Prostate gland (tissue), 2 donors: ENCODE measurements around the gene CEP295NL. TPM values are rescaled to one million over a fixed set of nuclear protein-coding genes. Genes with fewer than 3 reads are reported as not detected.
"Not testable (repeated sequence)": the region's sequence is repeated elsewhere in the genome, so short reads cannot be mapped to it uniquely, and the experiment has no call there.

Experiments
- DNase-seq: peaks from one replicate; pipeline ENCODE4 v3.0.0-alpha.2; 2019; ENCODE audit warnings: low spot score
- H3K27ac ChIP-seq, 2 donors: fragments of 200-600 bp; sonication (generic); 2 replicates each; pipeline ENCODE4 v1.5.1; 2017 to 2019
- H3K27me3 ChIP-seq: fragments of 200-600 bp; sonication (generic); replicated peaks from 2 replicates; pipeline ENCODE4 v1.5.1; 2019; ENCODE audit not compliant: insufficient read depth
- H3K36me3 ChIP-seq, 2 donors: fragments of 200-600 bp; sonication (generic); 1 replicate in 1 of 2; 2 replicates in 1 of 2; pipeline versions ENCODE4 v1.5.1 to v1.8.1; 2017 to 2019
- H3K4me1 ChIP-seq: fragments of 200-600 bp; sonication (generic); replicated peaks from 2 replicates; pipeline ENCODE4 v1.5.1; 2019
- H3K4me3 ChIP-seq, 2 donors: fragments of 200-600 bp; sonication (generic); 2 replicates each; pipeline ENCODE4 v1.5.1; 2017 to 2019
- H3K9me3 ChIP-seq: fragments of 200-600 bp; sonication (generic); 2 replicates; pipeline ENCODE4 v1.5.1; 2017
- CTCF ChIP-seq, 4 experiments: fragments of 200-600 bp in 2 of 4; fragments of 450-650 bp in 2 of 4; sonication (generic) in 2 of 4; IDR thresholded peaks; 1 replicate in 3 of 4; 2 replicates in 1 of 4; pipeline ENCODE4 v1.5.1; 2016 to 2019; ENCODE audit warnings: antibody characterized with exemption in 4 of 4, mild to moderate bottlenecking in 2 of 4, moderate library complexity in 2 of 4
- POLR2A ChIP-seq: fragments of 450-650 bp; IDR thresholded peaks from one replicate; pipeline ENCODE4 v1.6.1; 2016; ENCODE audit warnings: antibody characterized with exemption, mild to moderate bottlenecking
- POLR2AphosphoS5 ChIP-seq: sonication (generic); formaldehyde crosslinking; IDR thresholded peaks from one replicate; pipeline ENCODE4 v1.6.1; 2017; ENCODE audit warnings: antibody characterized with exemption
- WGBS: methylation state at CpG from one replicate; pipeline ENCODE4 v1.1.5; 2018; 5-methylcytosine and 5-hydroxymethylcytosine counted together
- intact Hi-C: fragments of 100-400 bp; cut with DNase I; formaldehyde crosslinking; loops from one replicate; pipeline ENCODE4 v1.14.2; 2022
- total RNA-seq, 2 donors: library from RNA; depleted of rRNA; stranded (reverse); fragments of >200 nt; gene quantifications; one replicate each; pipeline ENCODE4 v1.1.0, GENCODE V29; 2016

Gene CEP295NL
- total RNA-seq, 2 donors from 2014 or later = 2.2 to 8.2 TPM

GRCh38 chr17:78892936-78893379, 10.0 kb downstream of the CEP295NL start:
- WGBS = 82% methylated on average over 6 of the region's 6 CpGs
- Histone ChIP-seq H3K27ac (no peak overlapping the region), H3K27me3 (no peaks in the 10 kb centered on the region), H3K4me3 (no peak overlapping the region), H3K4me1 (no peaks in the 10 kb centered on the region), H3K9me3 (no peaks in the 10 kb centered on the region), H3K36me3 (no peaks in the 10 kb centered on the region)
- no peak for TF ChIP-seq CTCF (IDR thresholded peaks at IDR 0.05)
- TF ChIP-seq POLR2A = no peak
- TF ChIP-seq POLR2AphosphoS5 = no peak
- intact Hi-C loops = no loop called here
- no peak for DNase-seq

- no peak overlapping the region for H3K27ac ChIP-seq
- intact Hi-C loops = no loop called here
- TF ChIP-seq POLR2AphosphoS5 = no peak
- no peak for TF ChIP-seq CTCF (IDR thresholded peaks at IDR 0.05)
- no peak for TF ChIP-seq POLR2A
These were observed 10.5 kb downstream of the CEP295NL start for GRCh38 chr17:78892520-78892919.

GRCh38 chr17:78892062-78892456, 10.9 kb downstream of the CEP295NL start:
- H3K36me3 ChIP-seq = no peaks in the 10 kb centered on the region
- no peak for TF ChIP-seq CTCF (IDR thresholded peaks at IDR 0.05)
- TF ChIP-seq POLR2A = no peak
- no peak for TF ChIP-seq POLR2AphosphoS5
- no peaks in the 10 kb centered on the region for H3K27me3 ChIP-seq
- intact Hi-C loops = no loop called here
- 77% methylated on average over 14 of the region's 14 CpGs for WGBS
- DNase-seq = no peak
- H3K27ac ChIP-seq = no peak overlapping the region
- H3K4me3 ChIP-seq = no peak overlapping the region
- H3K4me1 ChIP-seq = no peaks in the 10 kb centered on the region
- no peaks in the 10 kb centered on the region for H3K9me3 ChIP-seq

More at GRCh38 chr17:78892520-78892919, 10.5 kb downstream of the CEP295NL start:
- no peaks in the 10 kb centered on the region for H3K36me3 ChIP-seq
- no peak for DNase-seq
- no peak overlapping the region for H3K4me3 ChIP-seq
- 59% methylated on average over 5 of the region's 5 CpGs for WGBS
- no peaks in the 10 kb centered on the region for H3K9me3 ChIP-seq
- H3K27me3 ChIP-seq = no peaks in the 10 kb centered on the region
- H3K4me1 ChIP-seq = no peaks in the 10 kb centered on the region

- H3K27me3 ChIP-seq = no peaks in the 10 kb centered on the region
- H3K9me3 ChIP-seq = no peaks in the 10 kb centered on the region
- TF ChIP-seq CTCF (IDR thresholded peaks at IDR 0.05) = no peak
- no peak for TF ChIP-seq POLR2AphosphoS5
- no peak for TF ChIP-seq POLR2A
- no peaks in the 10 kb centered on the region for H3K36me3 ChIP-seq
- DNase-seq = no peak
- WGBS = 73% methylated on average over 21 of the region's 21 CpGs
- no peaks in the 10 kb centered on the region for H3K4me1 ChIP-seq
- intact Hi-C loops = no loop called here
- H3K27ac ChIP-seq = no peak overlapping the region
- no peak overlapping the region for H3K4me3 ChIP-seq
These were observed 11.5 kb downstream of the CEP295NL start for GRCh38 chr17:78891406-78892061.

- Histone ChIP-seq H3K27ac (no peak overlapping the region), H3K36me3 (no peaks in the 10 kb centered on the region), H3K4me3 (no peak overlapping the region), H3K27me3 (no peaks in the 10 kb centered on the region), H3K9me3 (no peaks in the 10 kb centered on the region), H3K4me1 (no peaks in the 10 kb centered on the region)
- 71% methylated on average over 15 of the region's 16 CpGs for WGBS
- no peak for DNase-seq
- no peak for TF ChIP-seq POLR2AphosphoS5
- TF ChIP-seq CTCF (IDR thresholded peaks at IDR 0.05) = no peak
- no peak for TF ChIP-seq POLR2A
- intact Hi-C loops = no loop called here
These were observed 12.5 kb downstream of the CEP295NL start for GRCh38 chr17:78890498-78890897.

GRCh38 chr17:78890096-78890495, 12.9 kb downstream of the CEP295NL start:
- DNase-seq, H3K27ac ChIP-seq, H3K36me3 ChIP-seq, intact Hi-C loops, H3K4me3 ChIP-seq, H3K4me1 ChIP-seq, H3K9me3 ChIP-seq, H3K27me3 ChIP-seq: not testable (repeated sequence)
- WGBS = 84% methylated on average over 11 of the region's 11 CpGs
